ENCODE results near the gene RNF144B.

- TF ChIP-seq TAF1 (IDR thresholded peaks at IDR 0.05; ENCODE audit: borderline replicate concordance, low read depth, low read length) (no peak), POLR2A (IDR thresholded peaks at IDR 0.05; ENCODE audit: low read depth, low read length) (no peak), POLR2AphosphoS5 (IDR thresholded peaks at IDR 0.05; ENCODE audit: low read depth, low read length) (no peak)
Observed at GRCh38 chr6:18383441-18383840, 3.7 kb upstream of the RNF144B start.

All from GM12892 (cell line).